ENCODE data around the gene KRT8.

The KRT8 gene

GRCh38 chr12:52925717-52926595 is 21.1 kb upstream of the KRT8 start:
- DNase-seq, result no peak

- no peak for DNase-seq
Measured at GRCh38 chr12:52924764-52925716, 20.2 kb upstream of the KRT8 start.

GRCh38 chr12:52921488-52922165 is 16.8 kb upstream of the KRT8 start:
- DNase-seq, result no peak

- no peak for DNase-seq
Measured at GRCh38 chr12:52920937-52921336, 16.1 kb upstream of the KRT8 start.

GRCh38 chr12:52918784-52919183 is 13.9 kb upstream of the KRT8 start:
- DNase-seq, result no peak

- DNase-seq, result no peak
Measured at GRCh38 chr12:52918351-52918750, 13.5 kb upstream of the KRT8 start.

- no peak for DNase-seq
Measured at GRCh38 chr12:52917800-52918199, 12.9 kb upstream of the KRT8 start.

GRCh38 chr12:52916216-52916615 is 11.3 kb upstream of the KRT8 start:
- DNase-seq, result no peak

GRCh38 chr12:52915637-52916036 is 10.8 kb upstream of the KRT8 start:
- DNase-seq, result no peak

GRCh38 chr12:52914576-52915121 is 9.8 kb upstream of the KRT8 start:
- DNase-seq, result no peak

GRCh38 chr12:52913431-52913821 is 8.6 kb upstream of the KRT8 start:
- no peak for DNase-seq

- no peak for DNase-seq
Measured at GRCh38 chr12:52912711-52913430, 8.0 kb upstream of the KRT8 start.

- DNase-seq, result no peak
Measured at GRCh38 chr12:52910248-52910883, 5.5 kb upstream of the KRT8 start.

- DNase-seq, result no peak
Measured at GRCh38 chr12:52909796-52910195, 4.9 kb upstream of the KRT8 start.

- DNase-seq, result no peak
Measured at GRCh38 chr12:52909331-52909730, 4.5 kb upstream of the KRT8 start.

GRCh38 chr12:52907092-52907810 is 2.4 kb upstream of the KRT8 start:
- DNase-seq, result no peak

- DNase-seq, result no peak
Measured at GRCh38 chr12:52906191-52906601, 1.3 kb upstream of the KRT8 start.

- peak; percentile 13 to 19 for DNase-seq
Measured at GRCh38 chr12:52903855-52904508, 894 bp downstream of the KRT8 start.

- peak; percentile 57 to 66 for DNase-seq
Measured at GRCh38 chr12:52903285-52903854, 1.5 kb downstream of the KRT8 start.

Data from activated CD4-positive, alpha-beta T cell treated with anti-CD3 and anti-CD28 coated beads, Interleukin-2, amount 50 U/mL, for 48 hours (primary cell).